ENCODE measurements around the gene OLFML3. TPM values are rescaled to one million over a fixed set of nuclear protein-coding genes. Genes with fewer than 3 reads are reported as not detected.

OLFML3 gene
- total RNA-seq, 1 experiment from 2014 or later: 319 TPM

GRCh38 chr1:114008480-114008941 lies 29.2 kb downstream of the OLFML3 start:
- no peak overlapping the region for H3K4me3 ChIP-seq (ENCODE audit: low read depth, low read length, poor library complexity, severe bottlenecking)
- no peaks in the 10 kb centered on the region for H3K27me3 ChIP-seq (replicated peaks; ENCODE audit: insufficient read depth, low read depth, low read length, poor library complexity)
- POLR2A ChIA-PET (ENCODE audit: low non-redundant PET): no interaction called here
- BruUV-seq (replicated peaks): no TSS peak
- H3K4me1 ChIP-seq (ENCODE audit: insufficient read depth, low read length, poor library complexity, severe bottlenecking): peaks cover 20% of the 10 kb centered on the region
- H3K36me3 ChIP-seq (ENCODE audit: insufficient read depth, low read length, poor library complexity, severe bottlenecking): no peaks in the 10 kb centered on the region
- H3K27ac ChIP-seq (ENCODE audit: low read depth, low read length, poor library complexity, severe bottlenecking): no peak overlapping the region
- H3K9me3 ChIP-seq (ENCODE audit: low read depth, low read length, poor library complexity, severe bottlenecking): no peaks in the 10 kb centered on the region
- TF ChIP-seq, protein P1, sequence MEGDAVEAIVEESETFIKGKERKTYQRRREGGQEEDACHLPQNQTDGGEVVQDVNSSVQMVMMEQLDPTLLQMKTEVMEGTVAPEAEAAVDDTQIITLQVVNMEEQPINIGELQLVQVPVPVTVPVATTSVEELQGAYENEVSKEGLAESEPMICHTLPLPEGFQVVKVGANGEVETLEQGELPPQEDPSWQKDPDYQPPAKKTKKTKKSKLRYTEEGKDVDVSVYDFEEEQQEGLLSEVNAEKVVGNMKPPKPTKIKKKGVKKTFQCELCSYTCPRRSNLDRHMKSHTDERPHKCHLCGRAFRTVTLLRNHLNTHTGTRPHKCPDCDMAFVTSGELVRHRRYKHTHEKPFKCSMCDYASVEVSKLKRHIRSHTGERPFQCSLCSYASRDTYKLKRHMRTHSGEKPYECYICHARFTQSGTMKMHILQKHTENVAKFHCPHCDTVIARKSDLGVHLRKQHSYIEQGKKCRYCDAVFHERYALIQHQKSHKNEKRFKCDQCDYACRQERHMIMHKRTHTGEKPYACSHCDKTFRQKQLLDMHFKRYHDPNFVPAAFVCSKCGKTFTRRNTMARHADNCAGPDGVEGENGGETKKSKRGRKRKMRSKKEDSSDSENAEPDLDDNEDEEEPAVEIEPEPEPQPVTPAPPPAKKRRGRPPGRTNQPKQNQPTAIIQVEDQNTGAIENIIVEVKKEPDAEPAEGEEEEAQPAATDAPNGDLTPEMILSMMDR (conservative IDR thresholded peaks at IDR 0.05; ENCODE audit: low read depth, low read length): no peak
- no peak for TF ChIP-seq EZH2 (IDR thresholded peaks at IDR 0.05; ENCODE audit: borderline replicate concordance, low read depth, low read length, poor library complexity, severe bottlenecking)
- CTCF ChIA-PET: no interaction called here
- DNase-seq (ENCODE audit: low spot score): no peak
- intact Hi-C loops (cut with micrococcal nuclease; ENCODE audit: unreplicated experiment): no loop called here

GRCh38 chr1:114008993-114009392 lies 29.7 kb downstream of the OLFML3 start:
- no peaks in the 10 kb centered on the region for H3K9me3 ChIP-seq (ENCODE audit: low read depth, low read length, poor library complexity, severe bottlenecking)
- H3K27ac ChIP-seq (ENCODE audit: low read depth, low read length, poor library complexity, severe bottlenecking): no peak overlapping the region
- intact Hi-C loops (cut with micrococcal nuclease; ENCODE audit: unreplicated experiment): no loop called here
- H3K4me3 ChIP-seq (ENCODE audit: low read depth, low read length, poor library complexity, severe bottlenecking): no peak overlapping the region
- H3K36me3 ChIP-seq (ENCODE audit: insufficient read depth, low read length, poor library complexity, severe bottlenecking): no peaks in the 10 kb centered on the region
- ChIA-PET POLR2A (ENCODE audit: low non-redundant PET) (no interaction called here), CTCF (no interaction called here)
- H3K4me1 ChIP-seq (ENCODE audit: insufficient read depth, low read length, poor library complexity, severe bottlenecking): peaks cover 15% of the 10 kb centered on the region
- no peak for DNase-seq (ENCODE audit: low spot score)
- no peak for TF ChIP-seq EZH2 (IDR thresholded peaks at IDR 0.05; ENCODE audit: borderline replicate concordance, low read depth, low read length, poor library complexity, severe bottlenecking)
- TF ChIP-seq, protein P1 (conservative IDR thresholded peaks at IDR 0.05; ENCODE audit: low read depth, low read length): no peak
- BruUV-seq (replicated peaks): no TSS peak
- no peaks in the 10 kb centered on the region for H3K27me3 ChIP-seq (replicated peaks; ENCODE audit: insufficient read depth, low read depth, low read length, poor library complexity)

DNA sequence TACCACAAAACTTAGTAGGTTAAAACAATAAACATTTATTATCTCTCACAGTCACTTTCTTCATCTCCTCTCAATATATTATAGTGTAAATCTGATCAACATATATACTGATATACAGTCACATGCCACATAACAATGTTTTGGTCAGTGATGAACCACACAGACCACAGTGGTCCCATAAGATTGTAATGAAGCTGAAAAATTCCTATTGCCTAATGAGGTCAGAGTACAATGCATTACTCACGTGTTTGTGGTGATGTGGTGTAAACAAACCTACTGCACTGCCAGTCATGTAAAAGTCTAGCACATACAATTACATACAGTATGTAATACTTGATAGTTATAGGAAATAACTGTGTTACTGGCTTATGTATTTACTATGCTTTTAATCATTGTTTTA lies 30.1 kb downstream of the OLFML3 start:
- intact Hi-C loops (cut with micrococcal nuclease; ENCODE audit: unreplicated experiment): no loop called here
- ChIA-PET POLR2A (ENCODE audit: low non-redundant PET) (no interaction called here), CTCF (no interaction called here)
- Histone ChIP-seq H3K27me3 (replicated peaks; ENCODE audit: insufficient read depth, low read depth, low read length, poor library complexity) (no peaks in the 10 kb centered on the region), H3K4me1 (ENCODE audit: insufficient read depth, low read length, poor library complexity, severe bottlenecking) (peaks cover 13% of the 10 kb centered on the region), H3K4me3 (ENCODE audit: low read depth, low read length, poor library complexity, severe bottlenecking) (no peak overlapping the region), H3K9me3 (ENCODE audit: low read depth, low read length, poor library complexity, severe bottlenecking) (no peaks in the 10 kb centered on the region), H3K36me3 (ENCODE audit: insufficient read depth, low read length, poor library complexity, severe bottlenecking) (no peaks in the 10 kb centered on the region), H3K27ac (ENCODE audit: low read depth, low read length, poor library complexity, severe bottlenecking) (no peak overlapping the region)
- BruUV-seq (replicated peaks): no TSS peak
- TF ChIP-seq EZH2 (IDR thresholded peaks at IDR 0.05; ENCODE audit: borderline replicate concordance, low read depth, low read length, poor library complexity, severe bottlenecking): no peak
- TF ChIP-seq, protein P1 (conservative IDR thresholded peaks at IDR 0.05; ENCODE audit: low read depth, low read length): no peak
- no peak for DNase-seq (ENCODE audit: low spot score)
